HG03342 (cell line): ENCODE results near the gene SYS1.

Experiments
- ATAC-seq: cut with Tn5 transposase; IDR thresholded peaks from one replicate; pipeline ENCODE4 v1.9.1; 2021; ENCODE audit warnings: mild to moderate bottlenecking, moderate library complexity; ENCODE audit not compliant: unreplicated experiment

Gene SYS1

GRCh38 chr20:45355209-45356084 lies 7.5 kb upstream of the SYS1 start:
- no peak for ATAC-seq

- ATAC-seq: no peak
These were observed 4.5 kb upstream of the SYS1 start for GRCh38 chr20:45358282-45359068.

- no peak for ATAC-seq
These were observed 3.9 kb upstream of the SYS1 start for GRCh38 chr20:45359069-45359405.

GRCh38 chr20:45359406-45360148 lies 3.4 kb upstream of the SYS1 start:
- ATAC-seq: no peak

GRCh38 chr20:45361793-45362192 lies 1.2 kb upstream of the SYS1 start:
- ATAC-seq: no peak

- no peak for ATAC-seq
These were observed 896 bp downstream of the SYS1 start for GRCh38 chr20:45363611-45364492.

- ATAC-seq: no peak
These were observed 2.6 kb downstream of the SYS1 start for GRCh38 chr20:45365444-45365970.

- no peak for ATAC-seq
These were observed 3.2 kb downstream of the SYS1 start for GRCh38 chr20:45366192-45366591.

- ATAC-seq: no peak
These were observed 3.7 kb downstream of the SYS1 start for GRCh38 chr20:45366631-45367030.

- ATAC-seq: no peak
These were observed 4.2 kb downstream of the SYS1 start for GRCh38 chr20:45367126-45367525.

- peak; percentile 80 for ATAC-seq
These were observed 5.4 kb downstream of the SYS1 start for GRCh38 chr20:45368221-45368980.

GRCh38 chr20:45370571-45371160 lies 7.7 kb downstream of the SYS1 start:
- ATAC-seq: no peak

- ATAC-seq: no peak
These were observed 9.3 kb downstream of the SYS1 start for GRCh38 chr20:45372241-45372640.

- ATAC-seq: no peak
These were observed 9.8 kb downstream of the SYS1 start for GRCh38 chr20:45372646-45373352.

GRCh38 chr20:45373353-45374100 lies 10.6 kb downstream of the SYS1 start:
- no peak for ATAC-seq

- ATAC-seq: no peak
These were observed 11.1 kb downstream of the SYS1 start for GRCh38 chr20:45374101-45374467.

- ATAC-seq: no peak
These were observed 12.0 kb downstream of the SYS1 start for GRCh38 chr20:45374966-45375365.

GRCh38 chr20:45377269-45377668 lies 14.3 kb downstream of the SYS1 start:
- no peak for ATAC-seq
